B cell (primary cell): ENCODE measurements around the gene MRAP2.

ENCODE experiments used
- CTCF ChIP-seq: fragments of 200-600 bp; IDR thresholded peaks from one replicate; pipeline ENCODE4 v1.8.0; 2022; ENCODE audit warnings: antibody characterized with exemption, mild to moderate bottlenecking
- EZH2 ChIP-seq: IDR thresholded peaks from 2 replicates; pipeline ENCODE4 v1.6.1; 2012; ENCODE audit warnings: borderline replicate concordance, low read depth, mild to moderate bottlenecking, moderate library complexity, low read length; ENCODE audit not compliant: insufficient read depth, poor library complexity, severe bottlenecking

GRCh38 chr6:84086056-84086455, 52.5 kb downstream of the MRAP2 start:
- TF ChIP-seq CTCF (no peak), EZH2 (no peak)
